Measurements from ENCODE around the gene SPEM3.
A peak's percentile ranks its signal among the peaks of the same experiment; 100 is the strongest.

Gene SPEM3

GRCh38 chr17:7408252-7408727, 20.4 kb upstream of the SPEM3 start:
- TF ChIP-seq CTCF (IDR thresholded peaks at IDR 0.05): no peak
- no peak overlapping the region for H3K4me3 ChIP-seq
- no peak for DNase-seq (ENCODE audit: low spot score)
- no peak overlapping the region for H3K27ac ChIP-seq

DNA sequence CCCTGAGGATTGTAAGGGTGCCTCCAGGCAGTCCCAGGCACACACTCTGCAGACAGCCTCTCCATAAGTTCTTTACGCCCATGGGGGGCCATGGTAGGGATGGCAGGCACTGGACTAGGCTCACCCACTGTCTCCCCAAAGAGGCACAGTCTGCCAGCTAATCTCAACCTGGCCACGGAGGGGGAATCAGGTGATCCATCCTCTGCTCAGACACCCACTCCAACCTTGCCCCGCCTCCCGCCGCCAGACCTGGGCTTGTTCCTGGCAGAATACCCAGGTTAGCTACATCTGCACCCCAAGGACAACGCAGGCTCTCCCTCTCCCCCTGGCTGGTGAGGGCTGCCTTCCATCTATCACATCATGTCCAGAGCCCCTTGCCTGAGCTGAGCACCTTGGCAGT, 19.8 kb upstream of the SPEM3 start:
- DNase-seq (ENCODE audit: low spot score): no peak
- Histone ChIP-seq H3K27ac (no peak overlapping the region), H3K4me3 (no peak overlapping the region)
- TF ChIP-seq CTCF (IDR thresholded peaks at IDR 0.05): no peak

- Histone ChIP-seq H3K27ac (no peak overlapping the region), H3K4me3 (no peak overlapping the region)
- DNase-seq (ENCODE audit: low spot score): no peak
- TF ChIP-seq CTCF (IDR thresholded peaks at IDR 0.05): no peak
These were observed 18.9 kb upstream of the SPEM3 start for GRCh38 chr17:7409716-7410115.

DNA sequence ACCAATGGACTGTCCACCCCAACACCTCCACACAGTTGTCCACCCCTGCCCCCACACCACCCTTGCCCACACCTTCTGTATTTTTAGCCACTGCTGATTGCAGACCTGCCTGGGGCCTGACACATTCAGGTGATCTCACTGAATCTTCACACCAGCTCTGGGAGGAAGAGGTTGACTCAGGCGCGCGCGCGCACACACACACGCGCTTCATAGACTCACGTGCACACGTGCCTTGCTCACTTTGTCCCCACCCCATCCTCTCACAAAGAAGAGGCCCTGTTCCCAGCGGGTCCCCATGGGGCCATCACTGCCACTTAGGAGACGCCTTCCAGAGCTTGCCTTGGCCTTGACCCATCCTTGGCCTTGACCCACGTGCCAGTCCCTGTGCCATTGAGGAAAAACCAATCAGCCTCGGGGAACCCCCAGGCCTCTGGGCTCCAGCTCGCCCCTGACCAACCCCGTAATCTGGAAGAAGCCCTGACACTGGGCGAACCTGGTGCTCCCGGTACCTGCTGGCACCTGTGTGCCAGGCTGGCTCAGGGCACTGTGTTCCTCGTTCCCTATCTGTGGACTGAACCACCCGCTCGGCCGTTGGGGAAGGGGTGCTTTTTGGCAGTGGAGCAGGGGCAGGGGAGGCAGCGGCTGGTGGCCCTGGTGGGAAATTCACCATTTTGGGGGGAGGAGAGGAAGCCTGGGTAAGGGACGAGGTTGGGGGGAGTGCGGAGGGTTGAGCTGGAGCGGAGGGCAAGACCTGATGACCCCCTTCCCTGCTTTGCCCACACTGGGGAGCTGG, 17.8 kb upstream of the SPEM3 start:
- no peak for TF ChIP-seq CTCF (IDR thresholded peaks at IDR 0.05)
- H3K27ac ChIP-seq: no peak overlapping the region
- H3K4me3 ChIP-seq: no peak overlapping the region
- DNase-seq (ENCODE audit: low spot score): no peak

DNA sequence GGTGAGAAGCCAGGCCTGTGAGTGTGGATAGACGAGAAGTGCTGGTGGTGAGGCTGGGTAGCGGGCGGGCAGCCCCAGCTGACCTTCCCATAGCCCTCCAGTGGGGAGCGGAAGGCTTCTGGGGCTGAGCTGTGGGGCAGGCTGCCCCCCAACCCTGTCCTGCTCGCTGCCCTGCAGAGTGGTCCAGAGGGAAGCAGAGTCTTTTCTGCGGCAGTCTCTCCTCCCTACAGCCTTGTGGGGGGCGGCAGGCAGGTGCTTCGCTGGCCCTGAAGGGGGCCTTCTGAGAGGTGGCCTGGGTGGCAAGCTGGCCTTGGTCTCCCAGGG, 17.3 kb upstream of the SPEM3 start:
- Histone ChIP-seq H3K4me3 (no peak overlapping the region), H3K27ac (no peak overlapping the region)
- TF ChIP-seq CTCF (IDR thresholded peaks at IDR 0.05): no peak
- no peak for DNase-seq (ENCODE audit: low spot score)

GRCh38 chr17:7413346-7413985, 15.2 kb upstream of the SPEM3 start:
- Histone ChIP-seq H3K27ac (peak overlapping the region in 1 of 2 donors; percentile 16), H3K4me3 (no peak overlapping the region)
- no peak for TF ChIP-seq CTCF (IDR thresholded peaks at IDR 0.05)
- no peak for DNase-seq (ENCODE audit: low spot score)

- no peak for TF ChIP-seq CTCF (IDR thresholded peaks at IDR 0.05)
- Histone ChIP-seq H3K27ac (no peak overlapping the region), H3K4me3 (no peak overlapping the region)
- no peak for DNase-seq (ENCODE audit: low spot score)
These were observed 13.8 kb upstream of the SPEM3 start for GRCh38 chr17:7414837-7415236.

Measured in coronary artery (tissue), 2 donors.